GM12878 (cell line): Measurements from ENCODE around the gene PRRX2.

Experiments used
- BACH1 ChIP-seq: fragments of 450-650 bp; IDR thresholded peaks from 2 replicates; pipeline ENCODE4 v1.6.1; 2017; ENCODE audit warnings: mild to moderate bottlenecking, borderline replicate concordance
- CHD1 ChIP-seq: IDR thresholded peaks from 2 replicates; pipeline ENCODE4 v1.6.1; 2012; ENCODE audit warnings: low read depth, low read length, improper control_type of control experiment
- CTCF ChIP-seq, 3 experiments: IDR thresholded peaks in 2 of 3; conservative IDR thresholded peaks in 1 of 3; 2 replicates each; pipeline ENCODE4 v1.5.1; 2011; ENCODE audit warnings: low read depth in 3 of 3, low read length in 3 of 3, mild to moderate bottlenecking in 3 of 3, control low read depth in 2 of 3, moderate library complexity in 2 of 3, inconsistent platforms in 1 of 3, mixed read lengths in 1 of 3; ENCODE audit not compliant: control insufficient read depth in 2 of 3, insufficient read depth in 1 of 3; ENCODE audit errors: extremely low read depth in 1 of 3
- EP300 ChIP-seq, 2 experiments: fragments of 150-350 bp in 1 of 2; IDR thresholded peaks; 2 replicates each; pipeline ENCODE4 v1.6.1; 2011 to 2012; ENCODE audit warnings: low read depth in 2 of 2, low read length in 2 of 2, borderline replicate concordance in 1 of 2, improper control_type of control experiment in 1 of 2, inconsistent platforms in 1 of 2; ENCODE audit not compliant: control insufficient read depth in 1 of 2
- EZH2 ChIP-seq: IDR thresholded peaks from 2 replicates; pipeline ENCODE4 v1.6.1; 2012; ENCODE audit warnings: low read depth, mild to moderate bottlenecking, control low read depth, inconsistent platforms, low read length, borderline replicate concordance; ENCODE audit not compliant: control insufficient read depth
- FOXM1 ChIP-seq: IDR thresholded peaks from 2 replicates; pipeline ENCODE4 v1.6.1; 2012; ENCODE audit warnings: low read depth, mild to moderate bottlenecking, inconsistent platforms, low read length, moderate library complexity
- PAX8 ChIP-seq: fragments of 450-650 bp; IDR thresholded peaks from 2 replicates; pipeline ENCODE4 v1.6.1; 2017; ENCODE audit warnings: mild to moderate bottlenecking, moderate library complexity
- PBX3 ChIP-seq: IDR thresholded peaks from 2 replicates; pipeline ENCODE4 v1.6.1; 2011; ENCODE audit warnings: mild to moderate bottlenecking, low read depth, low read length, moderate library complexity; ENCODE audit not compliant: insufficient replicate concordance
- POLR2A ChIP-seq: IDR thresholded peaks from 2 replicates; pipeline ENCODE4 v1.6.1; 2011; ENCODE audit warnings: low read depth, mild to moderate bottlenecking, low read length
- RCOR1 ChIP-seq: conservative IDR thresholded peaks from 2 replicates; pipeline ENCODE4 v1.6.1; 2012; ENCODE audit warnings: low read depth, low read length, improper control_type of control experiment
- REST ChIP-seq: IDR thresholded peaks from 2 replicates; pipeline ENCODE4 v1.6.1; 2012; ENCODE audit warnings: mild to moderate bottlenecking, low read depth, low read length
- ZNF274 ChIP-seq: IDR thresholded peaks from one replicate; pipeline ENCODE4 v1.8.0; 2011; ENCODE audit not compliant: insufficient read length, insufficient read depth

GRCh38 chr9:129639756-129640085, 25.7 kb upstream of the PRRX2 start:
- TF ChIP-seq EZH2, result no peak
- no peak for TF ChIP-seq ZNF274
- no peak for TF ChIP-seq EP300 (IDR thresholded peaks at IDR 0.05; ENCODE audit: borderline replicate concordance in 1 of 2, control insufficient read depth in 1 of 2, low read depth in 2 of 2, low read length in 2 of 2)
- TF ChIP-seq PAX8, result no peak
- no peak for TF ChIP-seq CTCF (IDR thresholded peaks at IDR 0.05 in 2 of 3, conservative IDR thresholded peaks at IDR 0.05 in 1 of 3; ENCODE audit: control insufficient read depth in 2 of 3, extremely low read depth in 1 of 3, insufficient read depth in 1 of 3, low read depth in 3 of 3, low read length in 3 of 3)
- no peak for TF ChIP-seq FOXM1
- TF ChIP-seq RCOR1, result no peak
- TF ChIP-seq POLR2A, result no peak
- no peak for TF ChIP-seq REST
- no peak for TF ChIP-seq PBX3
- TF ChIP-seq BACH1, result no peak
- TF ChIP-seq CHD1, result no peak
